Neuronal stem cell (in vitro differentiated cells): ENCODE data around the gene ENDOV.

Source experiments
- DNase-seq: peaks from one replicate; pipeline ENCODE4 v3.0.0-alpha.2; 2013; ENCODE audit warnings: low spot score
- H2AFZ ChIP-seq: one replicate; pipeline ENCODE4 v1.6.1; 2013; ENCODE audit warnings: mild to moderate bottlenecking, low read length, inconsistent platforms
- H2AK5ac ChIP-seq: 2 replicates; pipeline ENCODE4 v1.6.1; 2013; ENCODE audit warnings: low read depth, mild to moderate bottlenecking, inconsistent platforms, low read length, moderate library complexity, mixed read lengths
- H2BK120ac ChIP-seq: 2 replicates; pipeline ENCODE4 v1.6.1; 2013; ENCODE audit warnings: low read depth, mild to moderate bottlenecking, inconsistent platforms, low read length, moderate library complexity, mixed read lengths
- H2BK12ac ChIP-seq: one replicate; pipeline ENCODE4 v1.6.1; 2013; ENCODE audit warnings: low read length, inconsistent platforms
- H2BK15ac ChIP-seq: 2 replicates; pipeline ENCODE4 v1.6.1; 2013; ENCODE audit warnings: mild to moderate bottlenecking, low read length, inconsistent platforms, mixed read lengths
- H2BK5ac ChIP-seq: one replicate; pipeline ENCODE4 v1.6.1; 2013; ENCODE audit warnings: inconsistent platforms, mild to moderate bottlenecking, low read length, moderate library complexity
- H3K14ac ChIP-seq: one replicate; pipeline ENCODE4 v1.6.1; 2013; ENCODE audit warnings: low read length, inconsistent platforms
- H3K18ac ChIP-seq: 2 replicates; pipeline ENCODE4 v1.6.1; 2013; ENCODE audit warnings: low read length, inconsistent platforms
- H3K23ac ChIP-seq: 2 replicates; pipeline ENCODE4 v1.6.1; 2013; ENCODE audit warnings: low read depth, mild to moderate bottlenecking, mixed read lengths, low read length, inconsistent platforms; ENCODE audit not compliant: poor library complexity
- H3K27ac ChIP-seq: replicated peaks from 3 replicates; pipeline ENCODE4 v1.5.1; 2013; ENCODE audit warnings: low read length, inconsistent platforms
- H3K27me3 ChIP-seq, 3 experiments: 2 replicates each; pipeline ENCODE4 v1.6.1; 2013; ENCODE audit warnings: low read length in 3 of 3, mild to moderate bottlenecking in 2 of 3, inconsistent platforms in 1 of 3, low read depth in 1 of 3, mixed read lengths in 1 of 3, moderate library complexity in 1 of 3; ENCODE audit not compliant: control insufficient read depth in 3 of 3, insufficient read depth in 3 of 3
- H3K36me3 ChIP-seq, 2 donors: replicated peaks in 1 of 2; 2 replicates each; pipeline ENCODE4 v1.6.1; 2013; ENCODE audit warnings: low read length in 2 of 2; ENCODE audit not compliant: control insufficient read depth in 2 of 2, insufficient read depth in 2 of 2
- H3K4ac ChIP-seq: 2 replicates; pipeline ENCODE4 v1.6.1; 2013; ENCODE audit warnings: inconsistent platforms, mild to moderate bottlenecking, low read length, moderate library complexity
- H3K4me1 ChIP-seq, 2 donors: 1 replicate in 1 of 2; 2 replicates in 1 of 2; pipeline ENCODE4 v1.6.1; 2013; ENCODE audit warnings: low read length in 2 of 2, low read depth in 1 of 2; ENCODE audit not compliant: control insufficient read depth in 2 of 2, insufficient read depth in 1 of 2
- H3K4me2 ChIP-seq: one replicate; pipeline ENCODE4 v1.6.1; 2013; ENCODE audit warnings: mild to moderate bottlenecking, low read length, inconsistent platforms; ENCODE audit not compliant: insufficient read depth, poor library complexity, severe bottlenecking
- H3K4me3 ChIP-seq, 2 donors: 2 replicates each; pipeline ENCODE4 v1.5.1; 2013; ENCODE audit warnings: low read length in 2 of 2, mild to moderate bottlenecking in 2 of 2, inconsistent platforms in 1 of 2, moderate library complexity in 1 of 2
- H3K79me1 ChIP-seq: one replicate; pipeline ENCODE4 v1.6.1; 2013; ENCODE audit warnings: low read depth, mild to moderate bottlenecking, inconsistent platforms, low read length, moderate library complexity
- H3K9ac ChIP-seq: one replicate; pipeline ENCODE4 v1.6.1; 2013; ENCODE audit warnings: mild to moderate bottlenecking, low read depth, low read length, inconsistent platforms; ENCODE audit not compliant: poor library complexity
- H3K9me3 ChIP-seq, 2 donors: replicated peaks in 1 of 2; 2 replicates each; pipeline versions ENCODE3 to v1.6.1; 2013; ENCODE audit warnings: low read length in 2 of 2, mild to moderate bottlenecking in 2 of 2, inconsistent platforms in 1 of 2, low read depth in 1 of 2, mixed read lengths in 1 of 2, moderate library complexity in 1 of 2; ENCODE audit not compliant: control insufficient read depth in 2 of 2, insufficient read depth in 1 of 2
- H4K8ac ChIP-seq: one replicate; pipeline ENCODE4 v1.6.1; 2013; ENCODE audit warnings: low read depth, mild to moderate bottlenecking, inconsistent platforms, low read length, moderate library complexity
- H4K91ac ChIP-seq: one replicate; pipeline ENCODE4 v1.6.1; 2013; ENCODE audit warnings: low read length, low read depth, mild to moderate bottlenecking, inconsistent platforms; ENCODE audit not compliant: poor library complexity
- WGBS, 2 donors: extraction: QIAGEN DNeasy Blood & Tissue Kit; methylation state at CpG; one replicate each; pipeline ENCODE4 v1.1.7; 2013; ENCODE audit warnings: missing lambda C conversion rate in 2 of 2, mixed read lengths in 1 of 2; ENCODE audit not compliant: insufficient read length in 2 of 2, insufficient replicate concordance in 1 of 2; ENCODE audit errors: extremely low coverage in 2 of 2; 5-methylcytosine and 5-hydroxymethylcytosine counted together

ENDOV gene

DNA sequence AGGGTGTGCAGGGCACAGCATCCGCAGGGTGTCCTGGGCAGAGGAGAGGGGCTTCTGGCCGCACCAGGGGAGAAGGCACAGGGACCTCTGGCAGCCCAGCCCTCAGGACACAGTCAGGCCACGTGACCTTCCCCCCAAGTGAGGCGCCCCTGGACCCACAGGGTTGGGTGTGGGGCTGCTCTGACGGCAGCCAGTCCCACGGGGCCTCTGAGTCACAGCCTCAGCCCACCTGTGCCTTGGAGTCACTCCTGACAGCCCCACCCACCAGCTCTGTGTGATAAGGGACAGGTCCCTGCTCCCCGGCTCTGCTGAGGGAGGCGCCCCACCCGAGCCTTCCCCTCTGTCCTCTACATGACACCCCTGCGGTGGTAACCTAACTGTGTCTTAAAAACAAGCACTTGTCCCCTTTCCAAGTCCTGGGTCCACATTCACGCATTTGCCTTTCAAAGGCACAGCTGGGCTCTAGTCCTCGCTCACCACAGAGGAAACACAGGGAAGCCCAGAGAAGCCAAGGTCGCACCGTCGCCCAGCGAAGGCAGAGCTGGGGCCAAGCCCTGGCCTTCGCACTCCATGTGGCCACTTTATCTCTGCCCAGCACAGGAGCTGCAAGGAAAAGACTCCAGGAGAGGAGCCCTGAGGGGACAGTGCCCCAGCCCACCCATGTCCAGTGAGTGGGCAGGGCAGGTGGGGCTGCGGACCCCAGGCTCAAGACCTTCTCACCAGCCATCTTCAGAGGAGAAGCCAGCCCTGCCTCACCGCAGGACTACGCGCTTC, 66.5 kb downstream of the ENDOV start:
- WGBS, 2 donors, result no CpG with 5 or more reads among the region's 21 CpGs
- Histone ChIP-seq H3K36me3 (no peaks in the 10 kb centered on the region), H3K27me3 (peaks cover 24 to 87% (median 47%) of the 10 kb centered on the region in 3 experiments), H3K79me1 (peaks cover 1% of the 10 kb centered on the region), H3K4me3 (no peak overlapping the region), H2BK120ac (no peak overlapping the region), H2BK15ac (peak overlapping the region; percentile 91), H2BK12ac (no peak overlapping the region), H4K91ac (no peak overlapping the region), H3K4me1 (peaks cover 7 to 11% of the 10 kb centered on the region in 2 donors), H3K4ac (no peak overlapping the region), H3K14ac (no peak overlapping the region), H3K4me2 (no peak overlapping the region), H3K27ac (no peak overlapping the region), H3K23ac (no peak overlapping the region), H2AK5ac (peak overlapping the region; percentile 81), H2BK5ac (peak overlapping the region; percentile 55), H3K9ac (peak overlapping the region; percentile 25), H3K9me3 (no peaks in the 10 kb centered on the region), H2AFZ (no peak overlapping the region), H3K18ac (peak overlapping the region; percentile 46), H4K8ac (no peak overlapping the region)
- no peak for DNase-seq

DNA sequence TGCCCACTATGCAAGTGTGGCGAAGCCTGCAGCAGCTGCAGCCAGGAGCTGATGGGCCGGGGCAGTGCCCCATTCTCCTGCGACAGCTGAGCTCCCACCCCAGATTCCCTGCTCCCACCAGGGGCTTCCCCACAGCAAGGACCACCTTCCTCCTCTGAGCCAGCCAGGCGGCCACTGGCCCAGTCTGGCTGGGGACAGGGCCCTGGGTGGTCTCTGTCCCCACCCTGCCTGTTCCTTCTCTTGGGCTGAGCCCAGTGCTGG, 67.0 kb downstream of the ENDOV start:
- Histone ChIP-seq H3K23ac (no peak overlapping the region), H3K14ac (no peak overlapping the region), H3K4me1 (peaks cover 8 to 16% of the 10 kb centered on the region in 2 donors), H2BK15ac (peak overlapping the region; percentile 91), H3K9ac (no peak overlapping the region), H3K9me3 (no peaks in the 10 kb centered on the region), H3K36me3 (no peaks in the 10 kb centered on the region), H3K4me2 (no peak overlapping the region), H3K27ac (no peak overlapping the region), H2BK12ac (no peak overlapping the region), H3K4me3 (no peak overlapping the region), H4K8ac (no peak overlapping the region), H3K4ac (no peak overlapping the region), H2AK5ac (peak overlapping the region; percentile 81), H2BK120ac (no peak overlapping the region), H2AFZ (no peak overlapping the region), H4K91ac (no peak overlapping the region), H2BK5ac (no peak overlapping the region), H3K79me1 (peaks cover 1% of the 10 kb centered on the region), H3K27me3 (peaks cover 21 to 87% (median 42%) of the 10 kb centered on the region in 3 experiments), H3K18ac (no peak overlapping the region)
- no CpG with 5 or more reads among the region's 4 CpGs for WGBS, 2 donors
- DNase-seq, result no peak

- no peak overlapping the region for H2BK120ac ChIP-seq
- no CpG with 5 or more reads among the region's 16 CpGs for WGBS, 2 donors
These were observed 67.8 kb downstream of the ENDOV start for GRCh38 chr17:80482555-80483308.

DNA sequence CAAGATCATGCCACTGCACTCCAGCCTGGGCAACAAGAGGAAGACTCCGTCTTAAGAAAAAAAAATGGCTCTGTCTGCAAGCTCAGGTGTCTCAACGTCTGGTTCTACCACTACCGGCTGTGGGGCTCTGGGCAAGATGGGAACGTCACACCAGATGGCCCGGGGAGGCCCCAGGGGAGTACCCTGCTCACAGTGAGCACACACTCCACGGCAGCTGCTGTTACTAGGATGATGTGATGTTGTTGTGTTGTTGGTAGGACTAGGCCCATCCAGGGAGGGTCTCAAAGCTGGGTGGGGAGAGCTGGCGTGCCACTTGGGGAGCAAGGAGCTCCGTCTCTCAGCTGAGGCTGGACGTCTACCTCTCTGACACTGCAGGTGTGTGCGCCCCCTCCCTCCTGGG, 70.9 kb downstream of the ENDOV start:
- Histone ChIP-seq H3K4ac (no peak overlapping the region), H3K4me3 (no peak overlapping the region), H4K91ac (no peak overlapping the region), H2BK5ac (no peak overlapping the region), H4K8ac (no peak overlapping the region), H3K9ac (no peak overlapping the region), H2AFZ (no peak overlapping the region), H3K4me2 (no peak overlapping the region), H2AK5ac (peak overlapping the region; percentile 33), H3K27ac (no peak overlapping the region), H3K14ac (no peak overlapping the region), H2BK120ac (no peak overlapping the region), H2BK12ac (no peak overlapping the region), H3K9me3 (peaks cover 0 to 2% of the 10 kb centered on the region in 2 donors), H3K23ac (no peak overlapping the region), H3K27me3 (peaks cover 0 to 67% (median 12%) of the 10 kb centered on the region in 3 experiments), H3K79me1 (no peaks in the 10 kb centered on the region), H2BK15ac (no peak overlapping the region), H3K4me1 (peaks cover 4 to 10% of the 10 kb centered on the region in 2 donors), H3K36me3 (no peaks in the 10 kb centered on the region), H3K18ac (no peak overlapping the region)
- WGBS, 2 donors, result no CpG with 5 or more reads among the region's 10 CpGs
- no peak for DNase-seq

More at GRCh38 chr17:80482555-80483308, 67.8 kb downstream of the ENDOV start:
- peaks cover 1% of the 10 kb centered on the region for H3K79me1 ChIP-seq
- no peak overlapping the region for H4K8ac ChIP-seq
- no peak overlapping the region for H3K14ac ChIP-seq
- H2AK5ac ChIP-seq, result peak overlapping the region; percentile 20
- peaks cover 9 to 19% of the 10 kb centered on the region in 2 donors for H3K4me1 ChIP-seq
- H2BK5ac ChIP-seq, result no peak overlapping the region
- H3K9ac ChIP-seq, result no peak overlapping the region
- H3K27me3 ChIP-seq, result peaks cover 14 to 87% (median 34%) of the 10 kb centered on the region in 3 experiments
- DNase-seq, result no peak
- peak overlapping the region; percentile 44 for H3K18ac ChIP-seq
- no peak overlapping the region for H3K27ac ChIP-seq
- no peak overlapping the region for H3K4ac ChIP-seq
- peak overlapping the region; percentile 91 for H2BK15ac ChIP-seq
- H2BK12ac ChIP-seq, result no peak overlapping the region
- no peaks in the 10 kb centered on the region for H3K36me3 ChIP-seq
- H3K4me3 ChIP-seq, result no peak overlapping the region
- no peak overlapping the region for H3K4me2 ChIP-seq
- H3K9me3 ChIP-seq, result no peaks in the 10 kb centered on the region
- H3K23ac ChIP-seq, result no peak overlapping the region
- H2AFZ ChIP-seq, result no peak overlapping the region
- no peak overlapping the region for H4K91ac ChIP-seq
